Measurements from ENCODE around the gene CHD5. TPM values are rescaled to one million over a fixed set of nuclear protein-coding genes. Genes with fewer than 3 reads are reported as not detected.

CHD5 gene
- polyA plus RNA-seq, 1 donor from 2014 or later: 22.0 TPM

- peaks cover 16% of the 10 kb centered on the region for H3K27me3 ChIP-seq (ENCODE audit: insufficient read depth, low read depth, low read length)
- H3K9ac ChIP-seq (ENCODE audit: low read length): no peak overlapping the region
- H3K9me2 ChIP-seq (ENCODE audit: insufficient read depth, low read length): no peaks in the 10 kb centered on the region
- H3K4me2 ChIP-seq (ENCODE audit: low read length): no peak overlapping the region
- no peak for TF ChIP-seq EP300 (conservative IDR thresholded peaks at IDR 0.05; ENCODE audit: poor library complexity, severe bottlenecking)
- TF ChIP-seq POLR2AphosphoS5 (IDR thresholded peaks at IDR 0.05): no peak
- no peaks in the 10 kb centered on the region for H3K79me2 ChIP-seq (replicated peaks; ENCODE audit: insufficient read depth, low read length)
- no peak overlapping the region for H2AFZ ChIP-seq (ENCODE audit: low read depth, low read length)
- no peaks in the 10 kb centered on the region for H3F3A ChIP-seq (ENCODE audit: insufficient read depth, low read length, poor library complexity, severe bottlenecking)
- no peaks in the 10 kb centered on the region for H3K9me3 ChIP-seq (ENCODE audit: low read length)
- H3K36me3 ChIP-seq (ENCODE audit: insufficient read depth, low read length): no peaks in the 10 kb centered on the region
- H3K4me3 ChIP-seq (ENCODE audit: low read length): no peak overlapping the region
- H4K20me1 ChIP-seq (ENCODE audit: insufficient read depth): no peaks in the 10 kb centered on the region
- H3K27ac ChIP-seq (ENCODE audit: low read length): no peak overlapping the region
Observed at GRCh38 chr1:6152181-6152580, 27.9 kb downstream of the CHD5 start.

GRCh38 chr1:6151291-6151822, 28.8 kb downstream of the CHD5 start:
- H3K27ac ChIP-seq (ENCODE audit: low read length): no peak overlapping the region
- H3K27me3 ChIP-seq (ENCODE audit: insufficient read depth, low read depth, low read length): peaks cover 16% of the 10 kb centered on the region
- no peak overlapping the region for H3K4me2 ChIP-seq (ENCODE audit: low read length)
- H3K9me2 ChIP-seq (ENCODE audit: insufficient read depth, low read length): no peaks in the 10 kb centered on the region
- H3K9ac ChIP-seq (ENCODE audit: low read length): no peak overlapping the region
- TF ChIP-seq RAD21 (conservative IDR thresholded peaks at IDR 0.05) (no peak), SMC3 (conservative IDR thresholded peaks at IDR 0.05; ENCODE audit: poor library complexity) (no peak), POLR2AphosphoS5 (IDR thresholded peaks at IDR 0.05) (no peak), REST (IDR thresholded peaks at IDR 0.05; ENCODE audit: borderline replicate concordance) (no peak), TAF1 (IDR thresholded peaks at IDR 0.05; ENCODE audit: low read depth) (no peak), EZH2 (IDR thresholded peaks at IDR 0.05; ENCODE audit: borderline replicate concordance, insufficient read depth, low read length, poor library complexity, severe bottlenecking) (no peak), MXI1 (conservative IDR thresholded peaks at IDR 0.05; ENCODE audit: poor library complexity, severe bottlenecking) (no peak), CTCF (IDR thresholded peaks at IDR 0.05; ENCODE audit: poor library complexity, severe bottlenecking) (no peak), EP300 (conservative IDR thresholded peaks at IDR 0.05; ENCODE audit: poor library complexity, severe bottlenecking) (no peak)
- H3K36me3 ChIP-seq (ENCODE audit: insufficient read depth, low read length): no peaks in the 10 kb centered on the region
- no peak overlapping the region for H2AFZ ChIP-seq (ENCODE audit: low read depth, low read length)
- H4K20me1 ChIP-seq (ENCODE audit: insufficient read depth): no peaks in the 10 kb centered on the region
- H3F3A ChIP-seq (ENCODE audit: insufficient read depth, low read length, poor library complexity, severe bottlenecking): no peaks in the 10 kb centered on the region
- no peaks in the 10 kb centered on the region for H3K9me3 ChIP-seq (ENCODE audit: low read length)
- no peaks in the 10 kb centered on the region for H3K79me2 ChIP-seq (replicated peaks; ENCODE audit: insufficient read depth, low read length)
- H3K4me3 ChIP-seq (ENCODE audit: low read length): no peak overlapping the region

Measured in neural cell (in vitro differentiated cells).